Measurements from ENCODE around the gene BTG1.

Gene BTG1, protein sequence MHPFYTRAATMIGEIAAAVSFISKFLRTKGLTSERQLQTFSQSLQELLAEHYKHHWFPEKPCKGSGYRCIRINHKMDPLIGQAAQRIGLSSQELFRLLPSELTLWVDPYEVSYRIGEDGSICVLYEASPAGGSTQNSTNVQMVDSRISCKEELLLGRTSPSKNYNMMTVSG

DNA sequence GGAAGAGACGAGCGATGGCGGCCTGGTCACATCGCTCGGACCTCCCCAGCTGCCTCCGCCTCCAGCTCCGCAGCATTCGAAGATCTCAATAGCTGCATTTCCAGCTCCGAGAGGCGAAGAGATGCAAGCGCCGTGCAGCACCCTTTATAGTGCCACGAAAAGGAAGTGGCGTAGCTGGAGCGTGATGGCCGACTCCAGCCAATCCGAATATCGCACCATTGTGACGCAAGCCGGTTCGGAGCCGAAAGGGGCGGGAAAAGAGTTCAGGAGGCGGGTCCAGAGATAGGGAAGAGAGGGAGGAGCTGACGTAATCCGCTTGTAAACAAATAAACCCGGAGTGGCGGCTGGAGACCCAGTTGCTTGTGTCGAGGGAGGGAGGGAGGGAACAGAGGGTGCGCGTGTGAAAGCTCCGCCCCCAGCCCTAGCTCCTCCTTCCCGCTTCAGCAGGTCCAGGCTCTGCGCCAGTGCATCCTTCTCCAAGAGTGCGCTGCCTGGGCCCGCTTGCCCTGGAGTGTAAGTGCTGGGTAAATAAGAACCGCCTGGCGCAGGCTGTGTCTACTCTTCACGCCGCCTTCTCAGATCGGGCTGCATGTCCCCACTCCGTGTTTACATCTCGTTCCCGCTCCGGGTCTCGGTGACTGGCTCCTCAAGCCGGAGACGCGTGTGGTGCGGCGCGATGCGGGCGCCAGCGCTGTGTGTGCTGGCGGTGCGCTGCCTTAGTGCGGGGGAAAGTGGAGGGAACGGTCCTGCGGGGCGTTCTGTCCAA, at the start of gene BTG1:
Gene BTG1 (minus strand): TSS at position 116 of the 766 bp plus-strand sequence. CDS start 311 bp downstream, outside the sequence.
- DNase-seq, result peak; percentile 99

DNA sequence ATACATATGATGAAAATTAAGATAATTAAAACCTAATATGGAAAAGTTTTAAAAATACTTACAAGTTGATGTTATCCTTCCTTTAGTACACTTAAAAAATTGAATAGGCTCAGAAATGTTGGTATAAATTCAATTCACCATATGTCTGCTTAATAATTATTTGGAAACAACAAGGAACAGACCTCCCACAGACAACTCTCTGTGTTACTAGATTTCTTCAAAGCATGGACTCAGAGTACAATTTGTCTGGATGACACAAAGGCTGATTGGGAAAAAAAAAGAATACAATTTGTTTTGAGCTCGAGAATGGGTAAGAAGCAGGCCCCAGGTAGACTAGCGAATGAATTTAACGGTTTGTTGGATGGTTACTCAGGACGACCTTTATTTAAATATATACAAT, 48.9 kb upstream of the BTG1 start:
- DNase-seq, result no peak

GRCh38 chr12:92193846-92194245, 48.2 kb upstream of the BTG1 start:
- DNase-seq, result no peak

DNA sequence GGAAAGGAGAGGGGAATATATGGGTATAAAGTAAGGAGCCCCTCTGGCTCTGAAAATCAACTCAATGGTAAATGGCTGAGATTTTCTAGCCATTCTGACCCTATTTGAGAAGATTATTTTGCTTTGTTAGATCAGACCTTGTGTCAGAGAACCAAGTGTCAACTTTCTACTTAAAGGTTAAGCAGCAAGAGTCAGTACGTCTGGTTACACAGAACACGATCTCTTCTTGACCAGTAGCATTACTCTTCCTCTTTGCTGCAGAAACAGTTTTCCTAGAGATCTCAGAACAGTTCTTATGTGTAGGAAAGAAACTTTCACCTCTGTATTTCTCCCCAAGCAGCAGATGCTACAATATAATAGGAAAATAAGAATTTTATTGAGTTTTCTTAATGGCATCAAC, 47.4 kb upstream of the BTG1 start:
- DNase-seq, result no peak

DNA sequence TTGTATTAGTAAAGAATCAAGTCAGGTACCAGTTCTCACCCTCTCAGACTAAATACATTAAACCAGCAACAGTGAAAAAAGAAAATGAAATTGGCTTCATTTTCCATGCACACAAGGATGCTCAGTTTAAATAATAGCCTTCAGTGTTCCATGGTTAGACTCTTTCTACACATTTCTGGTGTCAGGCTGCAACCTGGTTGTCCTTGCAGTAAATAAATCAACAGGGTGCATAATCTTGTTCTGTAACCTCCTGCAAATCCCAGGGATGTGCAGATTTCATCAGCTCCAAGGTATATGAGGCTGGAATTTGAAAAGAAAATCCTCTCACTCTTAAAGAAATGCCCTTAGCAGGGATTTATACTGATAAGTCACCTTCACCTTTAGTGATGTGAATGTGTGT, 46.7 kb upstream of the BTG1 start:
- no peak for DNase-seq

GRCh38 chr12:92191061-92191460, 45.4 kb upstream of the BTG1 start:
- no peak for DNase-seq

DNA sequence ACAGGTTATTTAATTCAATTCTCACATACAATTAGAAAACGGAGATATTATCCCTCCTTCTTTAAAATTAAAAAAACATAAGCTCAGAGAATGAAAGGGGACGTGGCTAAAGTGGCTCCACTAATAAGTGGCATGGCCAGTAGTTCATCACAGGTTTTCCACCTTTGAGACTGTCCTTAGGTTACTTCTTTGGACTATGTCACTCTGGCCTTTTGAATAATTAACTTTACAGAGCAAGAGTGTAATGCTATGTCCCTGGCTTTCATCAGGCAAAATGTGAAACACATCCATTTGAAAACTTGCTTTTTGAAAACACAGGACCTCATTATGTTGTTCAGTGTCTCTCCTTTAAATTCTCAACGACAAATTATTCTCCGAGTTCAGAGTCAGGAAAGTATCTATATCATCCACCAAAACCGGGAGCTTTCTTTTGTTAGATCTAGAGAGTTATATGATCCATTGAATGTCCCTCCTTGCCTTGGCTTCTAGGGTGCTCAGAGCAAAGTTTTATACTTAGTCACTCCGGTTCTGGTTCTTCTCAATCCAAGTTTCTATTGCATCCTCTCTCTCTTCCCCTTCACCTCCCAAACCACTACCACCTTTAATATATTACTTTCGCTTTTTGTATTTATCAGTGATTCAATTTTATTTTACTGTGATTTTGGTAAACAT, 43.0 kb upstream of the BTG1 start:
- no peak for DNase-seq

DNA sequence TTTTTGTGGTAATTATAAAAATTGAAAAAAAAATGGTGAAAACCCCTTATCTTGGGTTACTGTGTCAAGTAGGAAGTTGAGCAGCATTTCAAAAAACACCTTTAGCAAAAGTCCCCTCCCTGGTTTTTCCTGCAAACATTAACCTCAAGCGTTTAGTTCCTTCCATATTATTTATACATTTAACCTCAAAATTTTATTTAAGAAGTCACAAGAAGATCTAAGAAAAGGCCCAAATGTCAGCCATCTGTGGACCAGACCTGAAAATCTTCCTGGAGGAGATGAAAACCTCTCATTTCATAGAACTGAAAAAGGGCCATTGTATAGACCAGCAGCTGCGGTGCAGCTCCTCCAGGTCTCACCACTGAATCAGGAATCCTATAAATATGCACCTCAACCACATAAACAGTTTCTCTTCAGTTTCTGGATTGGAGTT, 40.4 kb upstream of the BTG1 start:
- no peak for DNase-seq

DNA sequence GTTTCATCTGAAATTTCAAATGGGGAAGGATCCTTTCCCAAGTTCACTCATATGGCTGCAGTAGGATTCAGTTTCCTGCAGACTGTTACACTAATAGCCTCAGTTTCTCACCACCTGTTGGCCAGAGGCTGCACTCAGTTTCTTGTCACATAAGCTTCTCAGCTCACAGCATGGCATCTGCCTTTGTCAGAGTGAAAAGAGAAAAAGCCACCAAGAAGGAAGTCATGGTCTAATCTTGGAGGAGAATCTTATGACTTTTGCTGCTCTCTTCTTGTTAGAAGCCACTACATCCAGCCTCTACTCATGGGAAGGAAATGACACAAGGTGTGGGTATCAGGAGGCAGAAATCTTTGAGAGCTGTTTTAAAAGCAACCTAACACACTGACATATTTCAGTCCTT, 39.4 kb upstream of the BTG1 start:
- no peak for DNase-seq

GRCh38 chr12:92183575-92183974, 37.9 kb upstream of the BTG1 start:
- no peak for DNase-seq

DNA sequence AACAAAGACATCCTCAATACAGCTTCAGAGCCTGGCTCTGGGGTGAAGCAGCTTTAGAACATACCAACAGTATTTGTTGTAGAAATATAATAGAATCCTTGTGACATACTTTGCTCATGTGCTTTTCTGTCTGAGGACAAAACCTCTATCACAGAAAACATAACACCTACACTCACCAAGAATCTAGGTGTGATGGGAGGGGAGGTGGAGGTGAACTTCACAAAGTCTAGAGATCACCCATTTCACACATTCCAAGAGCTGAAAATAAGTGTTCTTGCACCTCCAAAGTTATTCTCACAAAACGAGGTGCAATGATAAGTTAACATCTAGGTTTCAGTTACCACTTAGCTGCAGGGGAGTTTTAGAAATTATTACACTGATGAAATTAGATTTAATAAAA, 32.7 kb upstream of the BTG1 start:
- DNase-seq, result no peak

DNA sequence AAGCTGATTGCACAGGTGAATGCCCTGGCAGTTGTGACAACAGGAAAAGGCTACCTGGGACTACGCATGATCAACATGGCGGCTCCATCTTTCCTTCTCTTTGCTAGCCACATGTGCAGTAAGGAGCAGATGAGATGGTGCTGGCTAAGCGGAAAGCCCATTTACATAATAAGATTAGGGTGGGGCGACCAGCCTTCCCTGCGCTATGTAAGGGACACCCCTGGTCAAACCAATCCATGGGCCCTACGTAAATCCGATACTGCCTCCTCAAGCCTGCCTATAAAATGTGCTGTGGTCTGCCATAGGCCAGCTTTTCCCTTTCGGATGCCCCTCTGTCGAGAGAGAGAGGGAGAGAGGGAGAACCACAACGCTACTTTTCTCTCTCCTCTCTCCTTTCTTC, 31.0 kb upstream of the BTG1 start:
- DNase-seq, result no peak

- no peak for DNase-seq
Measured at GRCh38 chr12:92175961-92176360, 30.3 kb upstream of the BTG1 start.

- no peak for DNase-seq
Measured at GRCh38 chr12:92170050-92170449, 24.4 kb upstream of the BTG1 start.

DNA sequence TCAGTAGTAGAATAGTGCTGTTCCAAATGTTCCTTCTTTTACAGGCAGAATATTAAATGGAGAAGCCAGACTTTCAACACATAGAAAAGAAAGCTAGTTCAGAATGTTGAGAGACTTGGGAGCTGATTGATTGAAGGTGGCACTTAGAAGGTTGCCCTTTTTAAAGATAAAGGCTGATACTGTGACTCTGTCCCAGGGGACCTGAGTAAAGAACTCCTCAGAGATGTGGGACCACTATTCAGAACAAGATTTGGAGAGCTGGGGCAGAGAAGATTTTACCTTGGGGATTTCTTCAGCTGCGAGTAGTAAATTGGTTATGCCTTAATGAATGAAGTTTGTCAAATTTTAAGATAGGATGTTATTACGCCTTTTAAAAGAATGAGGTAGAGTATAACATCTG, 21.4 kb upstream of the BTG1 start:
- DNase-seq, result no peak

DNA sequence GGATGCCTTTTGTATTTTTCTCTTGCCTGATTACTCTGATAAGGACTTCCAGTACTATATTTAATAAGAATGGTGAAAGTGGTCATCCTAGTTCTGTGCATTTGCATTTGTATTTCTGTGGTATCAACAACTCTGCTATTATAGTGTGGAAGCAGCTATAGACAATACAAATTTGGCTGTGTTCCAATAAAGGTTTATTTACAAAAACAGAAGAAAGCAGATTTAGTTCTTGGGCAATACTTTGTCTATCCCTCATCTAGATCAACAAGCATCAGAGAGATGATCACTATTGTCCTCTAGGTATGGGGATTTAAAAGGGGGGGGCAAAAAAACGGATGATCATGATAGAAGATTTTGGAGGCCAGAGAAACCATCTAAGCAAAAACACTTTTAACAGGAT, 19.1 kb upstream of the BTG1 start:
- DNase-seq, result no peak

DNA sequence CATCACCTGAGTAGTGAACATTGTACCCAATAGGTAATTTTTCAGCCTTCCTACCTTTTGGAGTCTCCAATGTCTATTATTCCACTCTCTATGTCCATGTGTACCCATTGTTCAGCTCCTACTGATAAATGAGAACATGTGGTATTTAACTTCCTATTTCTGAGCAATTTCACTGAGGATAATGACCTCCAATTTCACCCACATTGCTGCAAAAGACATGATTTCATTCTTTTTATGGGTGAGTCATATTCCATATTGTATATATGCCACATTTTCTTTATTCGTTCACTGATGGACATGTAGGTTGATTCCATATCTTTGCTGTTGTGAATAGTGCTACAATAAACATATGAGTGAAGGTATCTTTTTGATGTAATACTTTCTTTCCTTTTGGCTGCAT, 16.4 kb upstream of the BTG1 start:
- DNase-seq, result no peak

- no peak for DNase-seq
Measured at GRCh38 chr12:92158796-92159439, 13.3 kb upstream of the BTG1 start.

DNA sequence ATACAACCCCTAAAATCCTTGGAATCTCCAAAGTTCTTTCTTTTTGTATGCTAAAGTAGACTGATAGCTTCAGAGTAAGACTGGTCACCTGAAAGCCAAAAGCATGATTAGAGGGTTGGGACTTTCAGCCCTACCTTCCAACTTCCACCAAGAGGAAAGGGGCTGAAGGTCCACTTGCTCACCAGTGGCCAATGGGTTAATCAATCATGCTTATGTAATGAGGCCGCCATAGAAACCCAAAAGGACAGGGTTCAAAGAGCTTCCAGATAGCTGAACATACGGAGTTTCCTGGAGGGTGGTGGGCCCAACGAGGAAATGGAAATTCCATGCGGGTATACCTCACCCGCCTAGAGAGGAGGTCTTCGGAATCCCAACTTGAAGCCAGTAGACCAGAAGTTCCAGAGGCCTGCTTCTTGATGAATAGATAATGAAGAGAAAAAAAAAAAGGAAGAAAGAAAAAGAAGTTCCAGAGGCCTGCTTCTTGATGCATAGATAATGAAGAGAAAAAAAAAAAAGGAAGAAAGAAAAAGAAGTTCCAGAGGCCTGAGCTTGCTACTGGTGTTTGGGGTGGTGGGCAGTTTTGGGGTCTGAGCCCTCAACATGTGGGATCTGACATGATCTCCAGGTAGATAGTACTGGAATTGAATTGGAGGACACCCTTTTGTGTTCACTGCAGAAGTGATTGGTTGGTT, 11.2 kb upstream of the BTG1 start:
- no peak for DNase-seq

GRCh38 chr12:92156139-92156538, 10.5 kb upstream of the BTG1 start:
- no peak for DNase-seq

DNA sequence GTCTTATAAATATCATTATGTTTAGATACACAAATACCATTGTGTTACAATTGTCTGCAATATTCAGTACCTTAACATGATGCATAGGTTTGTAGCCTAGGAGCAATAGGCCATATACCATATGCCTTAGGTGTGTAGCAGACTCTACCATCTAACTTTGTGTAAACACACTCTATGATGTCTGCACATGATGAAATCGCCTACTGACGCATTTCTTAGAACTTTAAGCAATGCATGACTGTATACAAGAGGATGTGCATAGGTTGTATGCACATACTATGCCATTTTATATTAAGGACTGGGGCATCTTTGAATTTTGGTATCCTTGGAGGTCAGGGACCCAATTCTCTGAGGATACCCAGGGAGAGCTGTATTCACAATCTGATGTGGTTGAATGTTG, 10.1 kb upstream of the BTG1 start:
- no peak for DNase-seq

DNA sequence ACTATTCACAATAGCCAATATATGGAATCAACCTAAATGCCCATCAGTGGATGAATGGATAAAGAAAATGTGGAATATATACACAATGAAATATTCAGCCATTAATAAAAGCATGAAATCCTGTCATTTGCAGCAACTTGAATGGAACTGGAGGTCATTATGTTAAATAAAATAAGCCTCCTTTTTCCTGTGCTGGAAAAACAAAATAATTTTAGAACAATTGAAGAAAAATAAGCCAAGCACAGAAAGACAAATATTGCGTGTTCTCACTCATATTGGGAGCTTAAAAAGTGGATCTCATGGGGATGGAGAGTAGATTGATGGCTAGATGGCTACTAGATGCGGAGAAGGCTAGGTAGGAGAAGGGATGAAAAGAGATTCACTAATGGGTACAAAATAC, 6.3 kb upstream of the BTG1 start:
- DNase-seq, result no peak

DNA sequence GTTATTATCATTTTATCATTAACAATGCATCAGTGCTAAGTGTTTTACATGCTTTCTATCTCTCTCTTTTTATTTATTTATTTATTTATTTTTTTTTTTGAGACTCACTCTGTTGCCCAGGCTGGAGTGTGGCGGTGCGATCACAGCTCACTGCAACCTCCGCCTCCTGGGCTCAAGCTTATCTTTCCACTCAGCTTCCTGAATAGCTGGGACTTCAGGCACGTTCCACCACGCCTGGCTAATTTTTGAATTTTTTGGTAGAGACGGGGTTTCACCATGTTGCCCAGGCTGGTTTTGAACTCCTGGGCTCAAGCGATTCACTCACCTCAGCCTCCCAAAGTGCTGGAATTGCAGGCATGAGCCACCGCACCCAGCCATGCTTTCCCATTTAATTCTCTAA, 3.9 kb upstream of the BTG1 start:
- no peak for DNase-seq

Measured in DMS79 treated with DMSO at 0.1 percent for 48 hours (cell line).